HG02840 (cell line): ENCODE measurements around the gene ABAT.

Experiments used
- ATAC-seq: cut with Tn5 transposase; IDR thresholded peaks from one replicate; pipeline ENCODE4 v1.9.1; 2021; ENCODE audit warnings: mild to moderate bottlenecking, moderate library complexity, moderate number of reproducible peaks; ENCODE audit not compliant: unreplicated experiment, low FRiP score

ABAT gene

DNA sequence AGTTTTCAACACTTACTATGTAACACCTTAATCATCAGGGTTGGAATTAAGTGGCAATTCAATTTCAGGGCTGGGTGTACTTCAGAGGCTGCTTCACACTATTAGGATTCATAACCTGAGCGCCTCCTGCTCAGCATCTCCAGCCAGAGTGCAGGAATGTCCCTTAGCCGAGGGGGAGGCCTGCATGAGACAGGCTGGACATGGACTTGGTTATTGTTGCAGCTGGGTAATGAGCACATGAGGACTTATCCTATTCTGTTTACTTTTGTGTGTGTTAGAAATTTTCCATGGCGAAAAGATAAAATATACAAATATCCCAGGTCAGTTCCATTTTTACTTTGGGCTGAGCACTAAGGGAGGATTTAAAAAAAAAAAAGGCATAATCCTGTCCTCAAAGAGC lies 133.6 kb downstream of the ABAT start:
- ATAC-seq: no peak

GRCh38 chr16:8808613-8809353 lies 134.4 kb downstream of the ABAT start:
- no peak for ATAC-seq

- no peak for ATAC-seq
These were observed 137.9 kb downstream of the ABAT start for GRCh38 chr16:8812162-8812843.

DNA sequence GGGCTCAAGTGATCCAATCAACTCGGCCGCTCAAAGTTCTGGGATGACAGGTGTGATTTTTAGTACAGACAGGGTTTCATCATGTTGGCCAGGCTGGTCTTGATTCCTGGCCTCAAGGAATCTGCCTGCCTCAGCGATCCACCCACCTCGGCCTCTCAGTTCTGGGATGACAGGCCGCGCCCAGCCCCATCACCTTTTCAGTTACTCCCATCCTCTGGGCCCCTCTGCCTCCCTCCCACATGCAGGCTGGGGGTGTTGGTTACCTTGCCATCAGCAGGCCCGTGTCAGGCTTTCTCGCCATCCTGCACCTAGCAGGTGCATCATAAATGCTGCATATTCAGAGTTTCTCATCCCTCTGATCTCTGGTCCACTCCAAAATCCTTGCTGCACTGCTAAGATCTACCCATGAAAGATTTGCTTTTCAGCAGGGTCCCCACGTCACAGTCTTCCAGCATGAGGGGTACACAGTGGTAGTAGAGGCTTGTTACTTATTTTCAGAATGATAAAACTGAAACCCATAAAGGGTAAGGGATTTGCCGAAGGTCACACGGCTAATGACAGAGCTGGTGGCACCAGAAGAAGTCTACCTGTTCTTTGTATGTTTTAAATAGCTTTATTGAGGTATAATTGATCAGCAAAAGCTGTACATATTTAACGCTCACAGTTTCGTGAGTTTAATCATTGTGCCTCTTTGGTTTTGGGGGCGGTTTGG lies 139.8 kb downstream of the ABAT start:
- no peak for ATAC-seq

DNA sequence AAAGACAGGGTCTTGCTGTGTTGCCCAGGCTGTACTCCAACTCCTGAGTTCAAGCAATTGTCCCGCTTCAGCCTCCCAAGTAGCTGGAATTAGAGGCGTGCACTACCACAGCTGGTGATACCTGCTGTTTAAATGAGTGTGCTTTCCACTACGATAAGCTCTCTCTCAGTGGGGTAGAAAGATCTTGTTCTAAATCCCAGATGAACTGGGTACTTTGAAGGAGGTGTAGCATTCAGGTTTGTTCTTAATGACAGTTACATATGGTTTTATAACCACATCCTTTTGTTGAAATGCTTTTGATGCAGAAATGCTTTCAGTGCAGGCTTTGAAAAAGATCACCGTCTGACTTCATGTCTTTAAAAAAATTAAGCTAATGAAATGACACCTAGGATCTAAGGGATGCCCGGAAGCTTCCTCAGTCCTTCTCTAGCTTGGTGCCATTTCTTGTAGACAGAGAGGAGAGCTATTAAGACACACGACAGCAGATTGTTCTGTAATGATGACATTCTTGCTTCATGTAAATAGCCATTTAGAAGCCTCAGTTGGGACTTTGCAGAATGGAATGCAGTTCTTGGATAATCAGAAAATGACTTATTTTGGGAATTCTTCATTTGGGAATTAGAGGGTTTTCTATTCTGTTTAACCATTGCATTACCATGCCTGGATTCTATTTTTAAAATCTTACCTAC lies 142.7 kb downstream of the ABAT start:
- no peak for ATAC-seq

DNA sequence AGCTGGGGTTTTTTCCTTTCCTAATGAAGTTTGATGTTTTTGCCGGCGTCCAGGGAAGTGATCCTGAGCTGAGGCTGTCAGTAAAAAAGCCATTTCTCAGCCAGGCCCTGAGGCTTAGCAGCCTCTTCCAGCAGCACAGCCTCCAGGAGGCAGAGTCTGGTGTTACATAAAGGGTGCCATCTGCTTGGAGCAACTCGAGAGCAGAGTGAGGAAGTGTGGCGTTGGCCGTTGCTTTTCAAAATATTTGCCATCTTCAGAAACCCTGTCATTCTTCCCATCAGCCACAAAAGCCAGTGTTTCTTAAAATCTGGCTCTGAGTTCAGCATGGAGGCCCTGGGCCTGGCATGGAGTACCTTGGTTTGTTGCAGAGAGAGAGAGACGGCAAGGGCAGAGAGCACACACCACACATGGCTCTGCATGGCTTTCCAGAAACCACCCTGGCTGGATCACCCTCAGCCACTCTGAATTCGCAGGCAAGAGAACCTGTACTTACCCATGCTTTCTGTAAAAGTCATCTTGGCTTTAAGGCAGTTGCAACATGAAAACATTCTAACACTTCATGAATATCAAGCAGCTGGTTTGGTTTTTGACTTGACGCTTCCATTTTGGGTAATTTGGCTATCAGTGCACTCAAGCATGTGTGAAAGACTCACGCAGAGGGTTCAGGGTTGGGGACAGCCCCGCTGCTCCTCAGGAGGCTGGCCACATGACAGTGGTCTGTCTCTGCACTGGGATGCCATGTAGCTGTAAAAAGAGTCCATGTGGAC lies 144.3 kb downstream of the ABAT start:
- peak; percentile 80 for ATAC-seq

- no peak for ATAC-seq
These were observed 145.1 kb downstream of the ABAT start for GRCh38 chr16:8819411-8820034.

DNA sequence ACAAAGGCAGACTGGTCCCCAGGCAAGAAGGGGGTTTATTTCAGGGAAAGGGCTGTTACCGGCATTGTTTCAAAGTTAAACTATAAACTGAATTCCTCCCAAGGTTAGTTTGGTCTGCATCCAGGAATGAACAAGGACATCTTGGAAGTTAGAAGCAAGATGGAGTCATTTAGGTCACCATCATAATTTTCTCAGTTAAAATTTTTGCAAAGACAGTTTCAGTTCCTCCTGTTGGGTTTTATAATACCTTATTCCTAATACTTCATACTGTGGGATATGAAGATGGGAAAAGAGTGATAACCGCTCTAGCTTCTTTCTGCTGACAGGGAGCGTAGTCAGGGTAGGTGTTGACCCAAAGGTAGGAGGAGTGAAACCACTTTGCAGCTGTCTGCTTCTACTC lies 148.0 kb downstream of the ABAT start:
- ATAC-seq: no peak

- no peak for ATAC-seq
These were observed 152.0 kb downstream of the ABAT start for GRCh38 chr16:8826278-8826879.

- no peak for ATAC-seq
These were observed 154.2 kb downstream of the ABAT start for GRCh38 chr16:8828541-8829165.

GRCh38 chr16:8831450-8831849 lies 157.0 kb downstream of the ABAT start:
- no peak for ATAC-seq

DNA sequence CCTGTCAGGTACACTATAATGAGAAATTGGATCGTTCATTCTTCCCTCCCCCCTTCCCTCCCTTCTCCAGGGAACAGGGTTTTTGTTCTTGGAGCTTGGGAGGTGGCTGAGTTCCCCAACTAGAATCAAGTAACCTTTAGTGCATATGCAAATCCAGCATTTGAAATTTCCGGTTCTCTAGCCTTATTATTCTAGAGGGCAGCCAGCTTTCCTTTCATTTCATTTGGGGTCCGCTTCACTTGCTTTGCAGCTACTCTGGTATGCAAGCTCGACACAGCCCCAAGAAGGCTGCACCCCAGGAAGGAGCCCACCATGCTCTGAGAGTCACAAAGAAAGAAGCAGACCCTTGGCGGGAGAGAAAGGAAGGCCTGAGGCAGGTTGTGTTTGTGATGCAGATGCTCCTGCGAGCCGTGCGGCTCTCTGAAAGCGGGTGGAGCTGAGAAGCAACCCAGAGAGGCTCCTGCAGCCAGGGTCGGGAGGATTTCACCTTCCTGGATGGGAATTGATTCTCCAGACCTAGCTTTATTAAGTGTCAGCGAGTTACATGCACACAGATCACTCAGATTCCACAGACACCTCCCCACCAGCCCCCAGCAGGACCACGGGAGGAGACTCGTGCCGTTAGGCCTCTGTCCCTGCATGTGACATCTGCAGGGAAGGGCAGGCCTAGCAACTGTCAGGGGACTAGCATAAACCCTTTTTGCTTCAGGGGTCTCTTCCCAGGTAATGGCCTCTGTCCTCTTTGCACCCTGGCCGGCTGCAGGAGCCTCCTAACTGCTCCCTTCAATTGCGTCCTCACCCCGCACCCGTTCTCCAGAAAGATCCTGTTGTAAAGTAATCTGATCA lies 157.7 kb downstream of the ABAT start:
- ATAC-seq: no peak

DNA sequence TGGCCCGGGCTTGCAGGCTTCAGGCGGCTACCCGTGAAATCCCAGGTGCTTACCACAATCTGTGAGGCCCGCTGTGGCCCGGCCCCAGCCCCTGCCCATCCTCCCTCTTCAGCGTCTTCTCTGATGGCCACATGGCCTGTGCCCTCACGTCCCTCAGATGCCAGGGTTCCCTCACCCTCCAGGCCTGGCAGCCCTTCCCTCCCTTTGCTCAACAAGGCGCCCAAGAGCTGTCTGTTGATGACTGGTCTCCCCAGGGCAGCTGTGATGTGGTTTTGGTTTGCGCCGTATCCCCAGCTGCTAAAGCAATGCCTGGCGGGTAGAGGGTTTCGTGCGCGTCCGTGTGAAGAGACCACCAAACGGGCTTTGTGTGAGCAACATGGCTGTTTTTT lies 158.3 kb downstream of the ABAT start:
- no peak for ATAC-seq
